GM18498 (cell line): ENCODE results near the gene C9orf43.

Experiments used
- ATAC-seq: cut with Tn5 transposase; IDR thresholded peaks from one replicate; pipeline ENCODE4 v1.9.1; 2021; ENCODE audit warnings: mild to moderate bottlenecking, moderate library complexity; ENCODE audit not compliant: unreplicated experiment

Gene C9orf43

GRCh38 chr9:113464286-113464660 is 53.7 kb downstream of the C9orf43 start:
- no peak for ATAC-seq

- ATAC-seq = no peak
Measured at GRCh38 chr9:113465599-113466140, 55.1 kb downstream of the C9orf43 start.

GRCh38 chr9:113467183-113467582 is 56.6 kb downstream of the C9orf43 start:
- no peak for ATAC-seq

GRCh38 chr9:113468716-113469448 is 58.3 kb downstream of the C9orf43 start:
- no peak for ATAC-seq

GRCh38 chr9:113471143-113471542 is 60.6 kb downstream of the C9orf43 start:
- ATAC-seq = no peak

GRCh38 chr9:113471566-113471965 is 61.0 kb downstream of the C9orf43 start:
- ATAC-seq = no peak

- no peak for ATAC-seq
Measured at GRCh38 chr9:113472199-113472598, 61.7 kb downstream of the C9orf43 start.

- ATAC-seq = no peak
Measured at GRCh38 chr9:113474360-113475028, 63.9 kb downstream of the C9orf43 start.

GRCh38 chr9:113475031-113475430 is 64.5 kb downstream of the C9orf43 start:
- ATAC-seq = no peak

- no peak for ATAC-seq
Measured at GRCh38 chr9:113475992-113476391, 65.4 kb downstream of the C9orf43 start.

- no peak for ATAC-seq
Measured at GRCh38 chr9:113476511-113476916, 66.0 kb downstream of the C9orf43 start.

- ATAC-seq = no peak
Measured at GRCh38 chr9:113477058-113477457, 66.5 kb downstream of the C9orf43 start.

GRCh38 chr9:113477661-113478060 is 67.1 kb downstream of the C9orf43 start:
- no peak for ATAC-seq

GRCh38 chr9:113479174-113479621 is 68.7 kb downstream of the C9orf43 start:
- no peak for ATAC-seq
